ENCODE results near the gene LPO.

DNA sequence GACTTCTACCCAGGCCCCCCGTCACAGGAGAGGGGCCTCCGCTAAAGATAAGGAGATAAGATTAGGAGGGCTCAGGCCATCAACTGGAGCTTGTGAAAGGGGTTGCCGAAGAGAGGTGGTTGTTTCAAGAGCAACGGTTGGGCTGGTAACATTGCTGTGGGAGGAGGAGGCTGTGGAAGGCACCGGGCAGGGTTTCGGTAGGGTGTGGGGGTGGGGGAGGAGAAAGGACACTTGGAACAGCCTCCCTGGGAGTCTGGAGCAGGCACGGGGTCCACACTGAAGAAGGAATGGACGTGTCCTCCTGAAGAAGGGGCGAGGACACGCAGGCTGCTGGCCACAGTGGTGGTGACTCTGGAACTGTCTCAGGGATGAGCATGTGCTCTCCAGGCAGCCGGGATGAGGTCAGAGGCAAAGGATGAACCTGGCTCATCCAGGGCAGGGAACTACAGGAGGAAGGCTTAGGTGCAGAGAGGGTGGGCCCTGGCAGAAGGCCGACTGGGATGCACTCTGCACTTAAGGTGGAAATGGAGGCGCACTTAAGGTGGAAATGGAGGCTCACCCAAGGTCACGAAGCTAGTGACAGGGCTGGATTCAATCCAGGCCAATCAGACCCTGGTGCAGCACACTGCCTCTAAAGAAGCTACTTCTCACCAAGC lies 47.0 kb upstream of the LPO start:
- TF ChIP-seq, protein P1, sequence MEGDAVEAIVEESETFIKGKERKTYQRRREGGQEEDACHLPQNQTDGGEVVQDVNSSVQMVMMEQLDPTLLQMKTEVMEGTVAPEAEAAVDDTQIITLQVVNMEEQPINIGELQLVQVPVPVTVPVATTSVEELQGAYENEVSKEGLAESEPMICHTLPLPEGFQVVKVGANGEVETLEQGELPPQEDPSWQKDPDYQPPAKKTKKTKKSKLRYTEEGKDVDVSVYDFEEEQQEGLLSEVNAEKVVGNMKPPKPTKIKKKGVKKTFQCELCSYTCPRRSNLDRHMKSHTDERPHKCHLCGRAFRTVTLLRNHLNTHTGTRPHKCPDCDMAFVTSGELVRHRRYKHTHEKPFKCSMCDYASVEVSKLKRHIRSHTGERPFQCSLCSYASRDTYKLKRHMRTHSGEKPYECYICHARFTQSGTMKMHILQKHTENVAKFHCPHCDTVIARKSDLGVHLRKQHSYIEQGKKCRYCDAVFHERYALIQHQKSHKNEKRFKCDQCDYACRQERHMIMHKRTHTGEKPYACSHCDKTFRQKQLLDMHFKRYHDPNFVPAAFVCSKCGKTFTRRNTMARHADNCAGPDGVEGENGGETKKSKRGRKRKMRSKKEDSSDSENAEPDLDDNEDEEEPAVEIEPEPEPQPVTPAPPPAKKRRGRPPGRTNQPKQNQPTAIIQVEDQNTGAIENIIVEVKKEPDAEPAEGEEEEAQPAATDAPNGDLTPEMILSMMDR (IDR thresholded peaks at IDR 0.05; ENCODE audit: low read depth, low read length): no peak
- TF ChIP-seq EZH2phosphoT487 (IDR thresholded peaks at IDR 0.05; ENCODE audit: low read depth): no peak
